ENCODE results near the gene MPV17L.

DNA sequence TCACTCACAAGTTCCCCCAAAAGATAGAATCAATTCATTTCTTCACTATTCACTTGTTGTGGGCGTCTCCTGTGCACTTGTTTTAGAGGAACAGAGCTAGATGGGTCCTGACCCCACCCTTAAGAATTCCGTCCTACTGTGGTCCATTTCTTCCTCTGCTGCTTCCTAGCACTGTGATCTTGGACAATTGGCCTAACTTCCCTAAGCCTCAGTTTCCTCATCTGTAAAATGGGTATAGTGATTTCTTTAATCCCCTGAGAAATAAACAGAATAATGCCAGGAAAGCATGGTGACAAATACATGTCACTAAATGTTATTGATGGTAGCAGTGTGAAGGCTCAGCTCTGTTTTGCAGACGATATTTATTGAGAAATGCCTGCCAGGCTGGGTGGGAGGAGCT is 48.7 kb downstream of the MPV17L start:
- TF ChIP-seq, protein P1, sequence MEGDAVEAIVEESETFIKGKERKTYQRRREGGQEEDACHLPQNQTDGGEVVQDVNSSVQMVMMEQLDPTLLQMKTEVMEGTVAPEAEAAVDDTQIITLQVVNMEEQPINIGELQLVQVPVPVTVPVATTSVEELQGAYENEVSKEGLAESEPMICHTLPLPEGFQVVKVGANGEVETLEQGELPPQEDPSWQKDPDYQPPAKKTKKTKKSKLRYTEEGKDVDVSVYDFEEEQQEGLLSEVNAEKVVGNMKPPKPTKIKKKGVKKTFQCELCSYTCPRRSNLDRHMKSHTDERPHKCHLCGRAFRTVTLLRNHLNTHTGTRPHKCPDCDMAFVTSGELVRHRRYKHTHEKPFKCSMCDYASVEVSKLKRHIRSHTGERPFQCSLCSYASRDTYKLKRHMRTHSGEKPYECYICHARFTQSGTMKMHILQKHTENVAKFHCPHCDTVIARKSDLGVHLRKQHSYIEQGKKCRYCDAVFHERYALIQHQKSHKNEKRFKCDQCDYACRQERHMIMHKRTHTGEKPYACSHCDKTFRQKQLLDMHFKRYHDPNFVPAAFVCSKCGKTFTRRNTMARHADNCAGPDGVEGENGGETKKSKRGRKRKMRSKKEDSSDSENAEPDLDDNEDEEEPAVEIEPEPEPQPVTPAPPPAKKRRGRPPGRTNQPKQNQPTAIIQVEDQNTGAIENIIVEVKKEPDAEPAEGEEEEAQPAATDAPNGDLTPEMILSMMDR (IDR thresholded peaks at IDR 0.05) = no peak
- TF ChIP-seq POLR2A (IDR thresholded peaks at IDR 0.05) = no peak

Measured in body of pancreas (tissue), 4 donors.